K562 treated with DMSO at 1 percent for 24 hours (cell line): ENCODE data around the gene MARS2. TPM values are rescaled to one million over a fixed set of nuclear protein-coding genes. Genes with fewer than 3 reads are reported as not detected.

Experiments used
- total RNA-seq: library from RNA; unstranded; fragments of 300-600 nt; gene quantifications from 2 replicates; pipeline ENCODE4 v1.2.3, GENCODE V29; 2022; ENCODE audit warnings: low read depth; ENCODE audit not compliant: insufficient read depth

MARS2 gene
- 6.9 and 7.1 TPM in 2 replicates for total RNA-seq

DNA sequence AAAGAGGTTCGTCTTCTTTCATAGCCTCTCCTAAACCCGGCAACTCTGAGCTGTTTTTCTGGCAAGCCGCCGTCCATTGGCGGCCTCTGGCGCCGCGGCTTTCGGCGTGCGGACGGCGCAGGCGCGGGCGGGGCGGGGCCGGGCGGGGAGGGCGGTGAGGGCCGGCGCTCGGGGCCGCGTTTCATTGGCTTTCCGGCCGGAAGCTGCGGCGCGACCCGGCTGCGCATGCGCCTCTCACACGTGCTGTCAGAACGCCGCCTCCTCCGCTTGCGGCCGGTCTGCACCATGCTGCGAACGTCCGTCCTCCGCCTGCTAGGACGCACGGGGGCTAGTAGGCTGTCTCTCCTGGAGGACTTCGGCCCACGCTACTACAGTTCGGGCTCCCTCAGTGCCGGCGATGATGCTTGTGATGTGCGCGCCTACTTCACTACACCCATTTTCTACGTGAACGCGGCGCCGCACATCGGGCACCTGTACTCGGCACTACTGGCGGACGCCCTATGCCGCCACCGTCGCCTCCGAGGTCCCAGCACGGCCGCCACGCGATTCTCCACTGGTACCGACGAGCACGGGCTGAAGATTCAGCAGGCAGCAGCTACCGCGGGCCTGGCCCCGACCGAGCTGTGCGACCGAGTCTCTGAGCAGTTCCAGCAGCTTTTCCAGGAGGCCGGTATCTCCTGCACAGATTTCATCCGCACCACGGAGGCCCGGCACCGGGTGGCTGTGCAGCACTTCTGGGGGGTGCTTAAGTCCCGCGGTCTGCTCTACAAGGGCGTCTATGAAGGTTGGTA, at the start of gene MARS2:
Gene MARS2, plus strand, starts transcription at position 249 of the 791 bp plus-strand sequence. Its CDS starts 37 bp downstream, at position 286.

GRCh38 chr2:197675246-197675645, 29.9 kb upstream of the MARS2 start, which contains the start of gene RFTN2:
Gene RFTN2, minus strand, starts transcription at chr2:197675587. Its CDS starts 129 bp downstream, at chr2:197675458.

Other genes with a start within 250 kb of the MARS2 start
- gene HSPD1, start 205.5 kb upstream of the MARS2 start, total RNA-seq, result 145 and 151 TPM in 2 replicates
- gene HSPE1, start 205.0 kb upstream of the MARS2 start, total RNA-seq, result 103 and 108 TPM in 2 replicates
- 15.9 and 18.3 TPM in 2 replicates for gene MOB4, start 189.3 kb upstream of the MARS2 start, total RNA-seq
- gene RFTN2, start 29.8 kb upstream of the MARS2 start, total RNA-seq, result 0.10 TPM in 1 of 2 replicates, not detected in the other
- gene BOLL, start 80.0 kb downstream of the MARS2 start, total RNA-seq, result not detected in 2 replicates
- gene PLCL1, start 99.2 kb downstream of the MARS2 start, total RNA-seq, result 6.3 and 6.4 TPM in 2 replicates